HG03159 (cell line): Measurements from ENCODE around the gene CALY.
"Not testable (repeated sequence)": the region's sequence is repeated elsewhere in the genome, so short reads cannot be mapped to it uniquely, and the experiment has no call there.

ENCODE experiments used
- ATAC-seq: cut with Tn5 transposase; IDR thresholded peaks from one replicate; pipeline ENCODE4 v1.9.1; 2021; ENCODE audit warnings: mild to moderate bottlenecking, moderate library complexity; ENCODE audit not compliant: unreplicated experiment

Gene CALY

GRCh38 chr10:133334503-133335245 is 2.0 kb downstream of the CALY start:
- no peak for ATAC-seq

- ATAC-seq = no peak
Observed at GRCh38 chr10:133332936-133333699, 3.6 kb downstream of the CALY start.

GRCh38 chr10:133329491-133330202 is 7.0 kb downstream of the CALY start:
- peak; percentile 79 for ATAC-seq

- ATAC-seq = no peak
Observed at GRCh38 chr10:133328358-133329343, 8.0 kb downstream of the CALY start.

- no peak for ATAC-seq
Observed at GRCh38 chr10:133327651-133328357, 8.9 kb downstream of the CALY start.

- ATAC-seq = no peak
Observed at GRCh38 chr10:133326745-133327650, 9.7 kb downstream of the CALY start.

GRCh38 chr10:133326223-133326551 is 10.5 kb downstream of the CALY start:
- ATAC-seq = no peak

- ATAC-seq = no peak
Observed at GRCh38 chr10:133325440-133326222, 11.1 kb downstream of the CALY start.

GRCh38 chr10:133324857-133325260 is 11.8 kb downstream of the CALY start:
- no peak for ATAC-seq

- ATAC-seq = peak; percentile 62
Observed at GRCh38 chr10:133324198-133324792, 12.4 kb downstream of the CALY start.

- ATAC-seq = not testable (repeated sequence)
Observed at GRCh38 chr10:133322064-133322709, 14.5 kb downstream of the CALY start.

GRCh38 chr10:133320852-133321422 is 15.8 kb downstream of the CALY start:
- ATAC-seq = not testable (repeated sequence)

- peak; percentile 88 for ATAC-seq
Observed at GRCh38 chr10:133318494-133319127, 18.1 kb downstream of the CALY start.

- ATAC-seq = no peak
Observed at GRCh38 chr10:133316732-133317131, 20.0 kb downstream of the CALY start.

GRCh38 chr10:133316266-133316665 is 20.4 kb downstream of the CALY start:
- ATAC-seq = no peak

GRCh38 chr10:133315847-133316246 is 20.8 kb downstream of the CALY start:
- no peak for ATAC-seq
